ENCODE data around the gene MRPS16.

The MRPS16 gene

GRCh38 chr10:73238990-73239566 is 13.4 kb downstream of the MRPS16 start:
- no peak for DNase-seq

GRCh38 chr10:73234695-73235094 is 17.7 kb downstream of the MRPS16 start:
- DNase-seq = no peak

DNA sequence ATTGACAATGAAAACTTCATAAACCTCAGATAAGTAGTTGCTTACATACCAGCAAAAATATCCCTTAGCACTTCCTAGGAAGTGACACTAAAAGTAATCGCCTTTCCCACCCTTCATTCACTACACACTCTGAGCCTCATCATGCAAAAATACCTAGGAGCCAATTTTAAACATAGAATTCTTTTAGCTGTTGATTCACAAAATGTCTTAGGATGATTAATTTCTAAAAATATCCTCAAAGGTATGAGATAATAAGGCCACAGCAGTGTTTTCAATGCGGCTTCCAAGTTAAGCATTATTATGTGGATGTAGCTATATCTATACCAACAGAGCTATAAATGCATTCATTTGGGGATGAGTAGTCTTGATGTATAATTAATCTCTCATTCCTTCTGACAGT is 18.6 kb downstream of the MRPS16 start:
- no peak for DNase-seq

GRCh38 chr10:73232887-73233286 is 19.6 kb downstream of the MRPS16 start:
- DNase-seq = no peak

DNA sequence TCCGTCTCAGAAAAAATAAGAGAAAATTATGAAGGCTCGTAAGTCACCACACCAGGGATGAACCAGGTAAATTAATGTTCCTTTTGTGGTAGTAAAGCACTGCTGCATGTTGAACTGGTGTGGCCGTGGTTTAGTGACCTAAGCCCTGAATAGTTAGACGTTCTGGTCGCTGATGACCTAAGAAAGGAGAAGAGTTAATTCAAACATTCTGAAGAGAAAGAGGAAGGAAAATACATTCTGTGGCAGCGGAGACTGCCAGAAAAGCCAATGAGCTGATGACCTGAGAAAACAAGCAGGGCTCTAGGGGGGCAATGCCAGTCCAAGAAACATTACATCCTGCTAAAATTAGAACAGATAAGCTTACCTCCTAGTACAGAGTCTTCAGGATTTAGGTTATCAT is 22.9 kb downstream of the MRPS16 start:
- DNase-seq = no peak

DNA sequence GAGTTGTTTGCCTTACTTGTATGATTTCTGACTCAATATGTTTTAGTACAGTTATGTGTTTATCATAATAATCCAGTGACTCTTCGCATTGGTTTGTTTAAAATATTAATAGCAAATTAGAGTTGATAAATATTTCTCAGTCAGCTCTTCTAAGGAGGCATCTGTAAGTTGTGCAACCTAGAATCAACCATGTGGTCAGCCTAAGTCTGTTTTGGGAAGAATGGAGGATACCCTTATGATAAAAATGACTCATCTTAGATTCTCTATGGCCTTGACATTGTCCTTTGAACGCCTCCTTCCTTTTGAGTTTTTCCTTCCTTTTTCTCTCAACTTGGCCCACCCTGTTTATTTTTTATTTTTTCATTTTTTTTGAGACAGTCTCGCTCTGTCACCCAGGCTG is 24.2 kb downstream of the MRPS16 start:
- DNase-seq = no peak

DNA sequence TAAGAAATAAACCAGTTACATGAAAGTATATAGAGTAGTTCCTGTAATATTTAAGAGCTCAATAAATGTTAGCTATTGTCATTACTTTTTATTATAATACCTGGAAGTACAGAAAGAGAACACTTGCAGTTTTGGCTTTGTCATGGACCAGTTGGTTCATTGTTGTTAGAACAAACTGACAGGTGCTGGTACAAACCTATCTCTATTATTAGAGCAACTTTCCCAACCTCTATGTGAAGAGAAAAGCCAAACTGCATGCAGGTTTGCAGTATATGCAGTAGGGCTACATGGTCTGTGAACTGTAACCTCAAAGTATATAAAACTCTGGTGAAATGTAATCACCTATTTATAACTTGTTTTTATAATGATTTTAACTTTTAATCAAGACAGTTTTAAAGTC is 25.8 kb downstream of the MRPS16 start:
- DNase-seq = no peak

DNA sequence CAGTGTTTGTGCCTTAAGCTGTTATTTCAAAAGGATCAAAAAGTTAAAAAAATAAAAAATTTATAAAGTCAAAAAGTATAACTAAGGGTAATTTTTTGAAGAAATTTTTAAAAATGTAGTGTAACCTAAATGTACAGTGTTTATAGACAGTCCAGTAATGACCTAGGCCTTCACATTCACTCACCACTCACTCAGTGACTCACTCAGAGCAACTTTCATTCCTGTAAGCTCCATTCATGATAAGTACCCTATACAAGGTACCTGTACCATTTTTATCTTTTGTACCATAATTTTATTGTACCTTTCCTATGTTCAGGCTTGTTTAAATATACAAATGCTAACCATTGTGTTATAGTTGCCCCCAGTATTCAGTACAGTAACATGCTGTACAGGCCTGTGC is 26.9 kb downstream of the MRPS16 start:
- DNase-seq = no peak

GRCh38 chr10:73220989-73221388 is 31.5 kb downstream of the MRPS16 start:
- no peak for DNase-seq

GRCh38 chr10:73219384-73219783 is 33.1 kb downstream of the MRPS16 start:
- no peak for DNase-seq

- DNase-seq = no peak
Measured at GRCh38 chr10:73218431-73219191, 33.8 kb downstream of the MRPS16 start.

DNA sequence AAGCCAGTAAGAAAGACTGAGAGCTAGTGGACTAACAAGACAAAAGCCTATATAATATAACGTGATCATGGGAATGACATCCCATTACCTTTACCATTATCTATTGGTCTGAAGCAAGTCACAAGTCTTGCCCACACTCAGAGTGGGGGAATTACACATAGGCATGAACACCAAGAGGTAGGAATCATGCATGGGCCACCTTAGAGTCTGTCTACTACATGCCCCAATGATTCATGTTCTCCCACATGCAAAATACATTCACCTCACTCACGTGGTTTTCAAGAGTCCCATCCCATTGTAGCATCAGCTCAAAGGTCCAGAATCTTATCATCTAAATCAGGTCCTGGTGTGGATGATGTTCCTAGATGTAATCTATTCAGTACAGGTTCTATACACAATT is 34.8 kb downstream of the MRPS16 start:
- no peak for DNase-seq

GRCh38 chr10:73215749-73216148 is 36.7 kb downstream of the MRPS16 start:
- no peak for DNase-seq

- no peak for DNase-seq
Measured at GRCh38 chr10:73211106-73211811, 41.2 kb downstream of the MRPS16 start.

DNA sequence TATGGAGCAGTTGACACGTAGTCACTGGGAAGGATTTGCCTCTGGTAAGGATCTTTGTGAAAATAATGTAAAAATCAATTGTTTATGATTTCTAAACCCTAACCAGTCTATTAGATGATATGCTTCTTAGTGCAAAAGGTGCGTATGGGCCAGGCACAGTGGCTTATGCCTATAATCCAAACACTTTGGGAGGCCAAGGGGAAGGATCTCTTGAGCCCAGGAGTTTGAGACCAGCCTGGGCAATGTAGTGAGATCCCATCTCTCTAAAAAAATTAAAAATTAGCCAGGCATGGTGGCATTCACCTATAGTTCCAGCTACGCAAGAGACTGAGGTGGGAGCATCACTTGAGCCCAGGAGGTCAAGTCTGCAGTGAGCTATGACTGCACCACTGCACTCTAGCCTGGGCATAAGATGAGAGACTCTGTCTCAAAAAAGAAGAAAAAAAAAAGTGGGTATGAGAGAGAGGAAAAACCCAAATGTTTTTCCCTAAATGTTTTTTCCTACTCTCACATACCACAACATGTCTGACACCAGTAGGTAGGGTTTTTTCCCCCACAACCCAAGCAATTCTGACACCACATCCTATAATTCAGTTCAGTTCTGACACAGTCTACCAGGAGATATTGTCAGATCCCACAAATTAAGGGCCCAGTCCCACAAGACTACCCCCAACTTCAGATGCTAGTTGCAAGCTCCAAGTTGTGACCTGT is 41.9 kb downstream of the MRPS16 start:
- no peak for DNase-seq

DNA sequence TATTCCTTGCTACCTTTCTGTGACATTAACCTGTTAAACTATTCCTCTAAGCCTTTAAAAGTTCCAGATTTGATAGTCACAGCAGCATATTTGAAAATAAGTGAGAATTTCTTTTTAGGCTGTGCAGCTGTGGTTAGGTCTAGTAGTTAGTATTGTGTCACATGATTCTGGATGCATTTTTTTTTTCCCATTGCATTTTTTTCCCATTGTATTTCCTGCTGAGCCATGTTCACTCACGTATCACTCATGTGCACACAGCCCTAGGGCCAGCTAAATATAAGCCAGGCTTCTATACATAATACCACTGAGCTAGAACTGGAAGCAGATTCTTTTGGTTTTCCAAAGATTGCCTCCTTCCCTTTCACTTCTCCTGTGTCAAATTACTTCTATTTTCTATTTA is 42.7 kb downstream of the MRPS16 start:
- no peak for DNase-seq

DNA sequence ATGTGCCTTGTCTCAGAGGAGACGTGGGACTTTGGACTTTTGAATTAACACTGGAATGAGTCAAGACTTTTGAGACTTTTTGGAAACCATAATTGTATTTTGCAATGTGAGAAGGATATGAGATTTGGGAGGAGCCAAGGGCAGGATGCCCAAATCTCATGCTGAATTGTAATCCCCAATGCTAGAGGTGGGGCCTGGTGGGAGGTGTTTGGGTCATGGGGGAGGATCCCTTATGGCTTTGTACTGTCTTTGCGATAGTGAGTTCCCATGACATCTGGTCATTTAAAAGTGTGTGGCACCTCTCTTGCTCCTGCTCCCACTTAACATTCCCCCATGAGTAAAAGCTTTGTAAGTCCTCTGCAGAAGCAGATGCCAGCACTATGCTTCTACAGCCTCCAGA is 44.6 kb downstream of the MRPS16 start:
- no peak for DNase-seq

DNA sequence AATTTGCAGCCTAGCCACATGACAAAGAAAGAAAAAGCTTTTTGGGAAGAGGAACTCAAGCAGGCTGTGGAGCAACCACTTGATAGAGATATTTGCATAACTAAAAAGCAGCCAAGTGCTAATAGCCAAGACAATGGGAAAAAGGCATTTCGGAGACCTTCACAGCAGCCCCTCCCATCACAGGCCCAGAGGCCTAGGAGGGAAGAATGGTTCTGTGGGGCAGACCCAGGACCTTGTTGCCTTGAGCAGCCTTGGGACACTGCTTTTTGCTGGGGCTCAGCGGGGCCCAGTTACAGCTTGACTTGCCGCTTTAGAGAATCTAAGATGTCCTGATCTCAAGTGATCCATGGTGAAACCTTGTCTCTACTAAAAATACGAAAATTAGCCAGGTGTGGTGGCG is 46.1 kb downstream of the MRPS16 start:
- DNase-seq = no peak

DNA sequence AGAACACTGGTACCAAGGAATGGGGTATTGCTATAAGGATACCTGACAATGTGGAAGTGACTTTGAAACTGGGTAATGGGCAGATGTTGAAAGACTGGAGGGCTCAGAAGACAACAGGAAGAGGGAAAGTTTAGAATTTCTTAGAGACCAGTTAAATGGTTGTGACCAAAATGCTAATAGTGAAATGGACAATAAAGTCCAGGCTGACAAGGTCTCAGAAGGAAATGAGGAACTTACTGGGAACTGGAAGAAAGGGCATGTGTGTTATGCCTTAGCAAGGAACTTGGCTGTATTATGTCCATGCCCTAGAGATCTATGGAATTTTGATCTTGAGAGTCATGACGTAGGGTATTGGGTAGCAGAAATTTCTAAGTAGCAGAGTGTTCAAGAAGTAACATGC is 46.6 kb downstream of the MRPS16 start:
- no peak for DNase-seq

GRCh38 chr10:73205081-73205480 is 47.4 kb downstream of the MRPS16 start:
- DNase-seq = no peak

All from activated naive CD4-positive, alpha-beta T cell treated with Interleukin-2 at 50 U/mL for 16 hours (primary cell).